Activated T-cell treated with anti-CD3 and anti-CD28 coated beads, Interleukin-2, amount 50 U/mL, for 72 hours (primary cell): ENCODE data around the gene GTPBP4. TPM values are rescaled to one million over a fixed set of nuclear protein-coding genes. Genes with fewer than 3 reads are reported as not detected.
A peak's percentile ranks its signal among the peaks of the same experiment; 100 is the strongest.

Source experiments
- ATAC-seq, 2 donors: fragments of 150-1000 bp; cut with Tn5 transposase; replicated peaks in 1 of 2; 2 replicates each; pipeline ENCODE4 v1.10.0; 2021; ENCODE audit warnings: moderate library complexity in 2 of 2, mild to moderate bottlenecking in 1 of 2
- DNase-seq, 2 donors: peaks; one replicate each; pipeline ENCODE4 v3.0.0; 2021 to 2022; ENCODE audit warnings: mixed read lengths in 1 of 2
- H3K27ac Mint-ChIP-seq: one replicate; pipeline ENCODE4 v1.8.0; 2022; ENCODE audit warnings: mild to moderate bottlenecking, moderate library complexity, mixed read lengths
- H3K27me3 Mint-ChIP-seq: one replicate; pipeline ENCODE4 v1.8.0; 2022; ENCODE audit warnings: low read depth, mixed read lengths
- H3K36me3 Mint-ChIP-seq, 2 donors: one replicate each; pipeline ENCODE4 v1.8.0; 2022; ENCODE audit warnings: mixed read lengths in 2 of 2, mild to moderate bottlenecking in 1 of 2; ENCODE audit not compliant: insufficient read depth in 2 of 2
- H3K4me1 Mint-ChIP-seq: one replicate; pipeline ENCODE4 v1.8.0; 2022; ENCODE audit warnings: low read depth, mixed read lengths
- H3K4me3 Mint-ChIP-seq, 2 donors: one replicate each; pipeline ENCODE4 v1.8.0; 2022; ENCODE audit warnings: mild to moderate bottlenecking in 2 of 2, mixed read lengths in 2 of 2, moderate library complexity in 2 of 2
- H3K9me3 Mint-ChIP-seq, 2 donors: one replicate each; pipeline ENCODE4 v1.8.0; 2022; ENCODE audit warnings: mixed read lengths in 2 of 2
- total RNA-seq, 2 donors: library from RNA; stranded (reverse); gene quantifications; one replicate each; pipeline ENCODE4 v1.2.3, GENCODE V29; 2022

The GTPBP4 gene
- total RNA-seq, 2 donors from 2014 or later, result 76.9 to 78.1 TPM

DNA sequence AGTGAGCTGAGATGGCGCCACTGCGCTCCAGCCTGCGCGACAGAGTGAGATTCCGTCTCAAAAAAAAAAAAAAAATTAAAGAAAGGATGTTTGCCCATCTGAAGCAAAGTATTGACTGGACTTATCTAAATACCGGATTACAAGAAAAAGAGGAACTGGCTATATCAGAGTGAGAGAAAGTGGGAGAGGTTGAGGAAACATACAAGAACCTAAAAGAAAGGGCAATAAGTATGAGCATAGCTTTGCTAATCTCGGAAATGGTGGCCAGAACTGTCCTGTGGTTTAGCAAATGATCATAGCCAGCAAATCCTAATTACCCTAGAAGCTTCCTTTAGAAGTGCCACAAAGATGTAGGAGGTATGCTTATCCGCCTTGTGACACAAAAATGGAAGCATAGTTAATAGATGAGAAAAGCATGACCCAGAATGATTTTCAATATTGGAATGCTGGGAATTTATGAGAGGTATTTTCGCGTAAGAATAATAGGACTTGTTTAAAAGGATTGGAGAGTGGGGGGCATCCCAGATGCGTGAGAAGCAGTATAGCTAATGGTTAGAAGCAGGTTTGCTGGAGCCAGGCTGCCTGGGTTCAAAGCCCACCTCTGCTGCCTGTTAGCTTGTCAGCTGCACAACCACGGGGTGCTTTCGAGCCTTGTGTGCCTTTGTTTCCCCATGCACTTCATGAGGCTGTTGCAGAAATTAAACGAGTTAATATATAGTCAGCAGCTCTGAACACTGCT, 1.2 kb upstream of the GTPBP4 start:
- Mint-ChIP-seq H3K4me3 (peak overlapping the region; percentile 95 to 98), H3K27me3 (no peaks in the 10 kb centered on the region), H3K36me3 (peaks cover 1 to 8% of the 10 kb centered on the region in 2 donors), H3K9me3 (no peaks in the 10 kb centered on the region), H3K27ac (peak overlapping the region; percentile 96), H3K4me1 (peaks cover 40% of the 10 kb centered on the region)
- DNase-seq (no peak), ATAC-seq (no peak)

DNA sequence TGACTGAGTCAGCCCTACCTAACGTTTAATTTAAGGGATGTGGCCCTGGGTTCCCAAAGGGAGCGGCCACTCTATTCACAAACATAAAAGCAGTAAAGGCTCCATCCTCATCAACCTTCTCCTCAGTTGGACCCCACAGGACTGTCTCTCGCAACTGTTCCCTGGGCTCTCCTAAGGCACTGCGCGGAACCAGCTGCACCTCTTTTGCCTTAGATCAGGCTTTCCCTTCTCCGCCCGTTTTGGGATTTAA, 689 bp upstream of the GTPBP4 start:
- H3K4me1 Mint-ChIP-seq, result peaks cover 40% of the 10 kb centered on the region
- H3K4me3 Mint-ChIP-seq, result peak overlapping the region; percentile 95 to 98
- peaks cover 1 to 8% of the 10 kb centered on the region in 2 donors for H3K36me3 Mint-ChIP-seq
- peak overlapping the region; percentile 96 for H3K27ac Mint-ChIP-seq
- DNase-seq, result no peak
- H3K27me3 Mint-ChIP-seq, result no peaks in the 10 kb centered on the region
- no peaks in the 10 kb centered on the region for H3K9me3 Mint-ChIP-seq
- ATAC-seq, result peak in 1 of 2 donors; percentile 0

DNA sequence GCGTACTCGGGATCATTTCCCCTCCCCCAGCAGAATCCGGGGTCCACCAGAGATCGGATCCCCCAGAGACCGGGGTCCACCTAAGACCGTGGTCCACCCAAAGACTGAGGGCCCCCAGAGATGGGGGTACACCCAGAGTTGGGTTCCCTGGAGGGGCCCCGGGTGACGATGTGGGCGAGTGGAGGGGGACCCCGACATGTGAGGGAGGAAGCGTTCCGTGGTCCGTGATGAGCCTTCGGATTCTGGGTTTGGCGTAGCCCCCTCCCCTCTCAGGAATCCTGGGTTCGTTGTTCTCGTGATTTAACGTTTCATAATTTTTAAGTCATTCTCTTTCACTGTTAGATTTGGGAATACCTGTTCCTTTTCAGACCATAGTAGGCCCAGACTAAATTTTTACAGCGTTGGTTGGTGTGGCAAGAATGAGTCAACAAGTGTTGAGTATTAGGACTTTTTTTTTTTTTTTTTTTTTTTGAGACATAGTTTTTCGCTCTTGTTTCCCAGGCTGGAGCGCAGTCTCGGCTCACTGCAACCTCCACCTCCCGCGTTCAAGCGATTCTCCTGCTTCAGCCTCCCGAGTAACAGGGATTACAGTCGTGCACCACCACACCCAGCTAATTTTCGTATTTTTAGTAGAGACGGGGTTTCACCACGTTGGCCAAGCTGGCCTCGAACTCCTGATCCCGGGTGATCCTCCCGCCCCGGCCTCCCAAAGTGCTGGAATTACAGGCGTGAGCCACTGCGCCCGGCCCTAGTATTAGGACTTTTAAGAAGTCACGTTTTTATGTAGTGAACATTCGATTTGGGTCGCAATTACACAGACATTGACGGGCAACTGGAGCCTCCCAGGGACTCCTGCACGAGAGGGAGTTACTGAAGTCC, 672 bp downstream of the GTPBP4 start:
- Mint-ChIP-seq H3K27me3 (no peaks in the 10 kb centered on the region), H3K27ac (peak overlapping the region; percentile 96), H3K4me1 (peaks cover 40% of the 10 kb centered on the region), H3K36me3 (peaks cover 1 to 13% of the 10 kb centered on the region in 2 donors), H3K9me3 (no peaks in the 10 kb centered on the region), H3K4me3 (peak overlapping the region; percentile 95 to 98)
- DNase-seq (peak in 1 of 2 donors; percentile 15), ATAC-seq (peak; percentile 13 to 23)

DNA sequence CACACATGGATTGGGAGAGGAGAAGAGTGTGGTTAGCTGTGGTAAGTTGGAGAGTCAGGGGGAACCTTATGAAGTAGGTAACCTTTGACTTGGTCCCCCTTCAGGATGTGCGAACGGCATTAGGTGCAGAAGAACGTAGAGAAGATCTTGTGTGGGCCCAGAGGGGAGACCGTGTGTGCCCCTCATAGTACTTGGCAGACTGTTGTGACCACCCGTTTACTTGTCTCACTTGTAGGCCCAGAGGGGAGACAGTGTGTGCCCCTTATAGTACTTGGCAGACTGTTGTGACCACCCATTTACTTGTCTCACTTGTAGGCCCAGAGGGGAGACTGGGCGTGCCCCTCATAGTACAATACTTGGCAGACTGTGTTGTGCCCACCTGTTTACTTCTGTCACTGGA, 2.6 kb downstream of the GTPBP4 start:
- Mint-ChIP-seq H3K4me3 (peak overlapping the region; percentile 30 to 98), H3K9me3 (no peaks in the 10 kb centered on the region), H3K27me3 (no peaks in the 10 kb centered on the region), H3K36me3 (peaks cover 11 to 29% of the 10 kb centered on the region in 2 donors), H3K4me1 (peaks cover 46% of the 10 kb centered on the region), H3K27ac (peak overlapping the region; percentile 96)
- no peak for DNase-seq
- ATAC-seq, result no peak

DNA sequence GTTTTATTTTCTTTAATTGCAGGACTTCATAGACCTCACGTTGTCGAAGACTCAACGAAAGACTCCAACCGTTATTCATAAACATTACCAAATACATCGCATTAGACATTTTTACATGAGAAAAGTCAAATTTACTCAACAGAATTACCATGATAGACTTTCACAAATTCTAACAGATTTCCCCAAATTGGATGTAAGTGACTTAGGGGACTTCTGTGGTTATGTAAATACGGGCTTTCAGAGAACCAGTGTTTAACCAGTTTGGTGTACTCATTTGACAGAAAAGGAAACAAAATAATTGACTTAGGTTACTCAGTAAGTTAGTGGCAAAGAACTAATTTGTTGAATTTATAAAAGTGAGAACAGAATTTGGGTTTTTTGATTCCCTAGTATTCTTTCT, 4.2 kb downstream of the GTPBP4 start:
- Mint-ChIP-seq H3K27ac (no peak overlapping the region), H3K36me3 (peaks cover 13 to 35% of the 10 kb centered on the region in 2 donors), H3K4me1 (peaks cover 33% of the 10 kb centered on the region), H3K4me3 (no peak overlapping the region), H3K27me3 (no peaks in the 10 kb centered on the region), H3K9me3 (no peaks in the 10 kb centered on the region)
- no peak for ATAC-seq
- no peak for DNase-seq

DNA sequence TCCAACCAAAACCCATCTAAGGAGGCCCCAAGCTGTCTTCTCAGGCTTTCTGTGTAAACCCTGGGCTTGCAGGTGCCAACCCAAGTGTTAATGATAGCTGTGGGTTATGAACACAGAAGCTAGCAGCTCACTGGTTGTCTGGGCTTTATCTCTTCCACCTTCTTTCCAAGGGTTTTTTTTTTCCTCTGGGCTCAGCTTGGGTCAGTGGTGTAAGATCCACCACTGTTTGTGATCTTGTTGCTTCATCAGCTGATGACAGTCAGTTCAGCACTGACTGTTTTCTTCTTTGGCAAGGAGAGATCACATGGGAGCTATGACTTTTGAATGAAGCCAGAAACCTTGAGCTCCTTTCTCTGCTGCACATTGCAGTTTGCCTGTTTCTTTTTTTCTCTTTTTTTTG, 4.6 kb downstream of the GTPBP4 start:
- Mint-ChIP-seq H3K27ac (peak overlapping the region; percentile 24), H3K36me3 (peaks cover 16 to 39% of the 10 kb centered on the region in 2 donors), H3K4me3 (no peak overlapping the region), H3K27me3 (no peaks in the 10 kb centered on the region), H3K4me1 (peaks cover 35% of the 10 kb centered on the region), H3K9me3 (no peaks in the 10 kb centered on the region)
- no peak for DNase-seq
- ATAC-seq, result no peak

DNA sequence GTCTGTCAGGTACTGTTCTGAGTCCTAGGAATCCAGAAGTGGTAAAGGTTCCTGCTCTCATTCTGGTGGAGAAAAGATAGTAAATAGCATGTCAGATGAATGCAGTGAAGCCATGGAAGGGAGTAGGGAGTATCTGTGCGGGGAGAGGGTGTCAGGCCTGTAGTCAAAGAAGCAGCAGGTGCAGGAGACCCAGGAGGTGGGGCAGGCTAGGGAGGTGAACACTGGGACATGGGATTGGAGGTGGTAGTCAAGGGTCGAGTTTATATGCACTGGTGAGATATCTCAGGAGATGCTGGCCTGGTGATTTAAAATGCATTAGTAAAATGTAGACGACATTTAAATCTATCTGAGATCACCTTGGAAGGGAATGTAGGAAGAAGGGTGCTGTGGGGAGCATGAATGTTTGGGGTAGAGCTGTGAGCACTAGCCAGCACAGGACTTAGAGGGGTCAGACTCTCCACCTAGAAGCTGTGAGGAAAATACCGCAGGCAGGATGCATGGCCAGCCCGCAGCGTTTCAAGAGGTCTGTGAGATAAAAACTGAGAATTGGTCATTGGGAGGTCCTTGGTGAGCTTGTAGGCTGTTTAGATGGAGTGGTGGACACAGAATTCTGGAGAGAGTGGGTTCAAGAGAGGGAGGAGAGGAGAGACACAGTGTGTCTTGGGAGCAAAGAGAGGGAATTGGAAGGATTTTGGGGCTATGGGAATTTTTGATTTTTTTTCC, 6.8 kb downstream of the GTPBP4 start:
- ATAC-seq (no peak), DNase-seq (no peak)
- H3K4me3 Mint-ChIP-seq, result no peak overlapping the region
- H3K36me3 Mint-ChIP-seq, result peaks cover 18 to 51% of the 10 kb centered on the region in 2 donors
- peak overlapping the region; percentile 55 for H3K27ac Mint-ChIP-seq
- H3K9me3 Mint-ChIP-seq, result no peaks in the 10 kb centered on the region
- peaks cover 23% of the 10 kb centered on the region for H3K4me1 Mint-ChIP-seq
- H3K27me3 Mint-ChIP-seq, result no peaks in the 10 kb centered on the region

DNA sequence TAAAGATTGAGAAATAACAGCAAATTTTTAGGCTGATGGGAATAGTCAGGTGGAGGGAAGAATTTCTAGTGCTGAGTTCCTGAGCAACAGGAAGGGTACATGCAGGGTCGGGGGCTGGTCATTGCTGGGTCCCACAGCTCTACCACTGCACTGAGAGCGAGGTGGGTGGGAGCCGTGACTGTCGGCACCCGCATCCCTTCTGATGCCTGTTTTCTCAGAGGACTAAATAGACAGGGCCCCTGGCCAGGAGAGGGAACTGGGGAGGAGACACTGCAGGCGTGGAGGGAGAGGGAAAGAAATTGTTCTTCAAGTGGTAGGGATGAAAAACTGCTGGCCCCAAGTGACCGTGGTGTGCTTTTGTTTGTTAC, 7.3 kb downstream of the GTPBP4 start:
- Mint-ChIP-seq H3K9me3 (no peaks in the 10 kb centered on the region), H3K4me3 (no peak overlapping the region), H3K27ac (peak overlapping the region; percentile 55), H3K36me3 (peaks cover 20 to 54% of the 10 kb centered on the region in 2 donors), H3K4me1 (peaks cover 18% of the 10 kb centered on the region), H3K27me3 (no peaks in the 10 kb centered on the region)
- DNase-seq (no peak), ATAC-seq (no peak)

DNA sequence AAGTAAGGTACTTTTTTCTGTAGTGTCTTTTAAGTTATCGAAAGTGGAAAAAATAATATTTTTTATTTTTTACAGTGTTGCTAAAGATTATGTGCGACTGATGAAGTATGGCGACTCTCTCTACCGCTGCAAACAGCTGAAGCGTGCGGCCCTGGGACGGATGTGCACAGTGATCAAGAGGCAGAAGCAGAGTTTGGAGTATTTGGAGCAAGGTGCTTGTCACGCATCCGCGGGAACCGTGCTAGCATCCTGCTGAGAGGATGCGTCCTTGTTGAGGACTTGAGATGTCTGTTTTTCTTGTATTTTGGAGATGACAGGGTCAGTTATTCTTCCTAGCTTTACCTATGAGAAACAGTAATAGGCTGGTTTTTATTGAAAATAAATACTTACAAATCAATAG, 7.8 kb downstream of the GTPBP4 start:
- peaks cover 13% of the 10 kb centered on the region for H3K4me1 Mint-ChIP-seq
- no peaks in the 10 kb centered on the region for H3K9me3 Mint-ChIP-seq
- DNase-seq (no peak), ATAC-seq (no peak)
- no peak overlapping the region for H3K4me3 Mint-ChIP-seq
- H3K36me3 Mint-ChIP-seq, result peaks cover 21 to 59% of the 10 kb centered on the region in 2 donors
- H3K27ac Mint-ChIP-seq, result no peak overlapping the region
- no peaks in the 10 kb centered on the region for H3K27me3 Mint-ChIP-seq

DNA sequence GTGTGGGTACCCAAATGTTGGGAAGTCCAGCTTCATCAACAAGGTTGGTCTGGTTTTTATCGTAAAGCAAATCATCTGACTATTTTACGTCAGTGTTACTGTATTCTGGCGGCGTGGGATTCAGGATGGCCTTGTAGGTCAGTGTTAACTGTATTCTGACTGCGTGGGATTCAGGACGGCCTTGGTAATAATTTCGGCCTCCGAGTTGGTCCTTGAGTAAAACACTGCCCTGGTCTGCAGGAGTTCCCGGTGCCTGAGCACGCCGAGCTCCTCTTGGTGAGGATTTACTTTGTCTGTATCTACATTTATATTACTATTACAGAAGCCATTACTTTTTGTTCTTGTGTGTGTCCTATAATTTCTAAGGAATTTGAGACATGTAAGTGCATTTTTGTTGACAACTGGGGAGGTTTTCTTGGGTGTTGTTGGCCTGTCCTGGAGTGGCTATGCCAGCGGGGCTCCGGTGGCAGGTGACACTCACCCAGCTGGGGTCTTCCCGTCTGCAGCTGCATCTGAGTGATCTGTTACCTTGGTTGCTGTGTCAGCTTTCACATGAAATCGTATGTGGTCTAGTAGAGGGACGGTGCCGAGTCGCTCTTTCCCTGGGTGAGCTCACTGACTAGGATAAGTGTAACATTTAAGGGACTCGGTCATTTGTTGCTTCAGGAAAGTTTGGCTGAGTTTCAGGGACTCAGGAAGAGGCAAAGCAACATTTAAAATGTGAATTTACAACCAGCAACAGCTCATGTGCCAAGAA, 9.2 kb downstream of the GTPBP4 start:
- no peak for DNase-seq
- Mint-ChIP-seq H3K36me3 (peaks cover 30 to 69% of the 10 kb centered on the region in 2 donors), H3K4me3 (no peak overlapping the region), H3K4me1 (peaks cover 11% of the 10 kb centered on the region), H3K27me3 (no peaks in the 10 kb centered on the region), H3K9me3 (no peaks in the 10 kb centered on the region), H3K27ac (no peak overlapping the region)
- ATAC-seq, result no peak

DNA sequence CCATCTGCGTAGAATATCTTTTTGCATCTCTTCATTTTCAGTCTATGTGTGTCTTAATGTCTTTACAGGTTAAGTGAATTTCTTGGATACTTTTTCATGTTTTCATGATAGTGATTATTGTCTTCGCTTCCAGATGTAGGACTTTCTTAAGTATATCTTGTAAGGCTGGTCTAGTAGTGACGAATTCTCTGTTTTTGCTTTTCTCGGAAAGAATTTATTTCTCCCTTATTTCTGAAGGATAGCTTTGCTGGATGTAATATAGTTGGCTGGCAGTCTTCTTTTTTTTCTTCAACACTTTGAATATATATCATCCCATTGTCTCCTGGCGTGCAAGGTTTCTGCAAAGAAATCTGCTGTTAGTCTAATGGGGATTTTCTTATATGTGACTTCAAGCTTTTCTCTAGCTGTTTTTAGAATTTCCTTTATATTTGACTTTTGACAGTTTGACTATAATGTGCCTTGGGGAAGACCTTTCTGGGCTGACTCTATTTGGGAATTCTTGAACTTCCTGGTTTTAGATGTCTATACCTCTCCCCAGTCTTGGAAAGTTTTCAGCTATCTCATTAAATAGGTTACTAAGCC, 14.3 kb downstream of the GTPBP4 start:
- Mint-ChIP-seq H3K4me1 (peaks cover 4% of the 10 kb centered on the region), H3K36me3 (peaks cover 31 to 62% of the 10 kb centered on the region in 2 donors), H3K27ac (no peak overlapping the region), H3K4me3 (no peak overlapping the region), H3K9me3 (no peaks in the 10 kb centered on the region), H3K27me3 (no peaks in the 10 kb centered on the region)
- no peak for ATAC-seq
- DNase-seq, result no peak

DNA sequence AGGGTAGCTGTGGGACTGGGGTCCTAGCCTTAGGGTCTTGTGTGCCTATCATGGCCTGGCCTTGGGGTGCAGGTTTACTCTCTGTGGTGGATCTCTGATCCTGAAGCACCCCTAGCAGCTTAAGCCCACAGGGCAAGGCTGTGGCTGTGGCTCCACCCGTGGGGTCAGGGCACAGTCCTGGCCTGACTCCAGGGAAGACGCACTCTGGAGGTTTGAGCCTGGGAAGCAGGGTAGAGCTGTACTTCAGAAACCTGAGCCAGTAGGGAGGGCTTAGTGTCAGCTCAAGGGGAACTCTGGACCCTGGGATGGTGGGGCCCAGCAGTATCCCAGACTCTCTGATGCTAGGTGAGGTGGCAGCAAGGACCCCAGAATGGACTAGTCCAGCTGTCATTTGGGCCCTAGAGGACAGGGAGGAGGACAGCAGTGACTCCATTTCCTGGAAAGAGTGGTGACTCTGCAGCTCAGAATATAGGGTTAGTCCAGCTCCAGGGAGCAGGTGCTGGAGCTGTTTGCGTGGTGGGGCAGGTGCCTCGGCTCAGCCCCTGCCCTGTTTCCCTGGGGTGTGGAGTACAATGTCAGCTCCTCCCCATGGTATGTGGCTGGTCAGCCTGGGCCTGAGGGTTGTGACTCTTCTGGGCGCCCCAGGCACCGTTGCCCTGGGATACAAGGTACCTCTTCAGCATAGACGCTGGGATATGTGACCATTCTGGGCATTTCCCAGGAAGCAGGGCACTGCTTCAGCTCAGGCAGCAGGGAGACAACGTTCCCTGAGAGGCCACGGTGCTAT, 15.8 kb downstream of the GTPBP4 start:
- Mint-ChIP-seq H3K27ac (peak overlapping the region; percentile 33), H3K9me3 (no peaks in the 10 kb centered on the region), H3K4me3 (no peak overlapping the region), H3K36me3 (peaks cover 29 to 60% of the 10 kb centered on the region in 2 donors), H3K27me3 (no peaks in the 10 kb centered on the region), H3K4me1 (peaks cover 7% of the 10 kb centered on the region)
- DNase-seq, result no peak
- ATAC-seq, result no peak
